Hepatic stellate cell (primary cell): ENCODE measurements around the gene BMP2K.
"Not testable (repeated sequence)": the region's sequence is repeated elsewhere in the genome, so short reads cannot be mapped to it uniquely, and the experiment has no call there.

Experiments used
- DNase-seq: peaks from one replicate; pipeline ENCODE4 v3.0.0; 2011; ENCODE audit warnings: low spot score

The BMP2K gene

GRCh38 chr4:78864405-78865024 lies 88.4 kb downstream of the BMP2K start:
- DNase-seq = peak; percentile 6

DNA sequence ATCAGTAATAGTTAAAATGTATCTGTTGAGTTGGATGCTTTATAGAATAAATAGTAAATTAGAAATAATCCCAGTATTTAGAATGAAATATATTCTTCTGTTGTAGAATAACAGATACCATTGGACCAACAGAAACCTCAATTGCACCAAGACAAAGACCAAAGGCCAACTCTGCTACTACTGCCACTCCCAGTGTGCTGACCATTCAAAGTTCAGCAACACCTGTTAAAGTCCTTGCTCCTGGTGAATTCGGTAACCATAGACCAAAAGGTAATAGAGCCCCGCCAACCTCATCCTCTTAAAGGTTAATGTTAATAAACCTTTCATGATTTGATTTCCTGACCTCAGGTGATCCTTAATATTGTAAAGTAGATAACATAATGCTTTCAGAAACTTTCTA lies 89.3 kb downstream of the BMP2K start:
- no peak for DNase-seq

DNA sequence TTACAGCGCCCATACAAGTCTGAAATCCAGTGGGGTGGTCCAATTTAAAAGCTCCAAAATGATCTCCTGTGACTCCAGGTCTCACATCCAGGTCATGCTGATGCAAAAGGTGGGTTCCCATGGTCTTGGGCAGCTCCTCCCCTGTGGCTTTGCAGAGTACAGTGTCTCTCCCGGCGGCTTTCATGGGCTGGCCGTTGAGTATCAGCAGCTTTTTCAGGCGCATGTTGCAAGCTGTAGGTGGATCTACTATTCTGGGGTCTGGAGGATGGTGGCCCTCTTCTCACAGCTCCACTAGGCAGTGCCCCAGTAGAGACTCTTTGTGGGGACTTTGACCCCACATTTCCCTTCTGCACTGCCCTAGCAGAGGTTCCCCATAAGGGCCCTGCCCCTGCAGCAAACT lies 92.6 kb downstream of the BMP2K start:
- not testable (repeated sequence) for DNase-seq

- no peak for DNase-seq
Observed at GRCh38 chr4:78870056-78870455, 93.9 kb downstream of the BMP2K start.

- no peak for DNase-seq
Observed at GRCh38 chr4:78876568-78877320, 100.6 kb downstream of the BMP2K start.

GRCh38 chr4:78878031-78878430 lies 101.9 kb downstream of the BMP2K start:
- DNase-seq = no peak

- no peak for DNase-seq
Observed at GRCh38 chr4:78880874-78881492, 104.8 kb downstream of the BMP2K start.

- DNase-seq = peak; percentile 2
Observed at GRCh38 chr4:78885598-78885997, 109.4 kb downstream of the BMP2K start.

- no peak for DNase-seq
Observed at GRCh38 chr4:78889955-78890354, 113.8 kb downstream of the BMP2K start.

DNA sequence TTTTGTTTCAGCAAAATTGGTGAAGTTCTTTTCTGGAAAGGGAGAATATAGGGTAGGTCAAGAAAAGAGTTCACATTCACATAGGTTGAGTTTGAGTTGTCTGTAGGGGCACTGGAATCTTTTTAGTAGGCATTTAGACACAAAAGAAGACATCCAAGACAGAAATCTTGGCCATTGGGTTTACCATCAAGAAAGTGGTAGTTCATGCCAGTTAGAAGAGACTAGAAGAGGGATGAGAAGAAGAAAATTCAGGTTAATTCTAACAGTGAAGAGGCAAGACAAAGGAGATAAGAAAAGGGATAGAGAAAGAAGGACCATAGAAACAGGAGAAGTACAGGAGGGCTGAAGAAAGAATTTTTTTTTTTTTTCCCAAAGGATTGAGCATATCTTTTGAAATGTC lies 123.2 kb downstream of the BMP2K start:
- DNase-seq = no peak

DNA sequence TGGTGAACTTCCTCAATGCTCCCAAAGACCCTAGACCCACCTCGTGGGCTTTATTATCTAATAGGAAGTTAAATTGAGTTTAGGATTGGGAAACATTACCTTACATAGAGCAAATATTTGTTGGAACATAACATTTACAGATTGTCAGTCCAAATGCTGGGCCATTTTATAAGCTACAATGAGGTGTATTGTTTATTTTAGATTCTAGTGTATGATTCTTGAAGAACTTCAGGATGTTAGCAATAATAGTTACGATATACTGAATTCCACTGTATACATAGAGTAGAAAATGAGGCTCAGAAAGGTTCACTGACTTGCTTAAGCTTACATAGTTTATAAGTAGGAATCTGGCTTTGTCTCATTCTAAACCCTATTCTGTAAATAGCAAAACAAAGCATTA lies 125.7 kb downstream of the BMP2K start:
- no peak for DNase-seq

DNA sequence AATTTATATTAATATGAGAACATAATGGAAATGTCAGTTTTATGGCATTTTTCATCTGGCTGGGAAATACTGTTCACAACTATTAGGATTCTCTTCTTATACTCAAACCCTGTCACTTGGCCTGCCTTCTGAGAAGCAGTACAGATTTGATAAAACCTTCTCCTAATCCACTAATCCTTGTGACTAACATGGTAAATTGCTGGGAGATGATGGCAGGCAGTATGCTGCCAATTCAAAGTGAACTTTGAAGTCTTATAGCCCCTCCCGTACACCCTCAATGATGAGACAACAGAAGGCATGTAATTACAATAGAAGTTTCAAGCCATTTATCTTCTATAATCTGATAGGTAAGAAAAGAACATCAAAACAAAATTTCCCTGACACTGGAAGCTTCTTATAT lies 126.1 kb downstream of the BMP2K start:
- DNase-seq = no peak

GRCh38 chr4:78904143-78904542 lies 128.0 kb downstream of the BMP2K start:
- no peak for DNase-seq

DNA sequence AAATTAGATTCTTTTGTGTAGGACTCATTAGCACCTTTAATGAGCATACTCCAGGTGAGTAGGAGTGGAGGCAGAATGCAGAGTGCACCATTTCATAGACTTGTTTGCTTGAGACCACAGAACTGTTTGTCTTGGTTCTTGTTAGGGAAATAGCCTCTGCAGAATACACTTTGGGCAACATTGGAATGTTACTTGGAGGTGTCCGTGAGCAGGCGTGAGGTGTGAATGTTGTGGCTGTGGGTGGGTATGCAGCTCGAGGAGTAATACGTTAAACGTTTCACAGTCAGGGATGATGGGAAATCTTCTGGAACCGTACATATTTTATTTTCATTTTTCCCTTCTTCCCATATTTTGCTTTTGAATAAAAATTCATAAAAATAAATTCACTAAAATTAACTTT lies 131.5 kb downstream of the BMP2K start:
- no peak for DNase-seq

DNA sequence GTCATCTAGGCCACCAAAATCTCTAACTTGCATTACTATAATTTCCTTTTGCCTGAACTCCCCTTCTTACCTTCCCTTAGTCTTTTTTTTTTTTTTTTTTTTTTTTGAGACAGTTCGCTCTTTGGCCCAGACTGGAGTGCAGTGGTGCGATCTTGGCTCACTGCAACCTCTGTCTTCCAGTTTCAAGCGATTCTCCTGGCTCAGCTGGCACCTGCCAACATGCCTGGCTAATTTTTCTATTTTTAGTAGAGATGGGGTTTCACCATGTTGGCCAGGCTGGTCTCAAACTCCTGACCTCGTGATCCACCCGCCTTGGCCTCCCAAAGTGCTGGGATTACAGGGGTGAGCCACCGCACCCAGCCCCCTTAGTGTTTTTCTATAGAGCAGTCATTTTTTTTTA lies 132.8 kb downstream of the BMP2K start:
- DNase-seq = not testable (repeated sequence)

- no peak for DNase-seq
Observed at GRCh38 chr4:78910612-78911011, 134.5 kb downstream of the BMP2K start.

DNA sequence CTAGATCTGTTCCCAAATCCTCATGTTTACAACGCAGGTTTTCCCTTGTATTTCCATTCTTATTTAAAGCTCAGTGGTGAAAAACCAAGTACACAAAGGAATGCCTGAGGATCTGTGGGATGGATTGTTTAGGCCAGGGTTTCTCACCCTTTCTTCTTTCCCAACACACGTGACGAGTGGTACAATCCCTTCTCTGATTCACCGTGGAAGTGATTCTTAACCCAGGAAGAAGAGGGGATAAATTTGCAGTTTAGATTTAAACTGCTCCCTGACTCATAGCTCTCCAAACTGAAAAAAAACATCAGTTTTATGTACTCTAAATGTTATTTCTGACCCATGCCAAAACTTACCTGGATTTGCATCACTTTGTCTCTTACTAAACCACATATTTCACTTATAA lies 146.1 kb downstream of the BMP2K start:
- no peak for DNase-seq

GRCh38 chr4:78923464-78924312 lies 147.5 kb downstream of the BMP2K start:
- DNase-seq = no peak

- no peak for DNase-seq
Observed at GRCh38 chr4:78926826-78927225, 150.7 kb downstream of the BMP2K start.

DNA sequence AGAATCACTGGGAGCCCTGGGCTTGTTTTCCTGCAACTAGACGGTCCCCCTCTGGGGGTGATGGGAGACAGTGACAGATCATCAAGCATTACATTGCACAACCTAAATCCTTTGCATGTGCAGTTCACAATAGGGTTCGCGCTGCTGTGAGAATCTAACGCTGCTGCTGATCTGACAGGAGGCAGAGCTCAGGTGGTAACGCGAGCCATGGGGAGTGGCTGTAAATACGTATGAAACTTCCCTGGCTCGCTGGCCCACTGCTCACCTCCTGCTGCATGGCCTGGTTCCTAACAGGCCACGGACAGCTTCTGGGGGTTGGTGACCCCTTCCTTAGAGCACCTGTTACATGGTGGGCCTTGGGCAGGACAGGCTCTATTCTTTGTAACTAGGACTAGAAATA lies 152.7 kb downstream of the BMP2K start:
- no peak for DNase-seq

DNA sequence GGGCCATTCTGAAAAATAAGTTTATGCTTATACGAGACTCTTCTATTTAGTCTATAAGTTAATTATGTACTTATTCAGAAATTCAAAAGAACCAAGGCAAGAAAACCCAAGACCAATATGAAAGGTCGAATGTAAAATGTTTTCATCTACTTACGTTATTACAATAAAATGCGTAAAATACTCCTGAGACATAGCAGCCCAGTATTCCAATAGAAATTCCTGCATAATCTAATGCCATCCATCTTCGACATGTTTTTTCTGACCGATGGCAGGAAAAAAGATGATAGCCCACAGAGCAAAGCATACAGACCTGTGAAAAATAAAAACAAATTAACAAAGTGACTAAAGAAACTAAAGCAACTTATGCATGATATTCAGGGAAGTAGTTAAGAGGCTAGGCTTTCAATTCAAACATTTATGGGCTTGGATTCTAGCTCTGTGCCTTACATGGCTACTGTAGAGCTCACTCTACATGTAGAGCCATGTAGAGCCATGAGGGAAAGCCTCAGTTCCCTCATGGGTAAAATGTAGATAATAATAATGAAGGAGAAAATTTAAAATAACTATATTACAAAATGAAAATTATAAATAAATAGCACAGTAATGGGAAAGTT lies 154.0 kb downstream of the BMP2K start:
- DNase-seq = no peak

DNA sequence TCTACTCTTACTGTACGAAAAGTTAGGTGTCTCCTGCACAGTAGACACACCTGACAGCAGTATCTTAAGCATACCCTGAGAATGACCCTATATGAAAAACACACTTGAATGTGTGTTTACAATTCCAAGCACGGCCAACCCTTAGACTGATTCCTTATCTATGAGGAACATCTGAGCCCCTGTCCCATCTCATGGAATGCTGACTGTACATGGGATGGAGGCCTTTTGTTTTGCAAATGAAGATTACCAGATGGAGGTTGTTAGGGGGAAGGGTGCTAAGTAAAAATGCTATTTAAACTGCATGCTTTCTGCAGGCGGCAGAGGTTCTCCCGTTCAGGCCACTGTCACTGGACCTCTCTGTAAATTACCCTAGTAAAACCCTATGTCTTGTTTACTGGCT lies 160.8 kb downstream of the BMP2K start:
- DNase-seq = no peak
